HG02840 (cell line): ENCODE measurements around the gene ARPC2.

Source experiments
- ATAC-seq: cut with Tn5 transposase; IDR thresholded peaks from one replicate; pipeline ENCODE4 v1.9.1; 2021; ENCODE audit warnings: mild to moderate bottlenecking, moderate library complexity, moderate number of reproducible peaks; ENCODE audit not compliant: unreplicated experiment, low FRiP score

Gene ARPC2

DNA sequence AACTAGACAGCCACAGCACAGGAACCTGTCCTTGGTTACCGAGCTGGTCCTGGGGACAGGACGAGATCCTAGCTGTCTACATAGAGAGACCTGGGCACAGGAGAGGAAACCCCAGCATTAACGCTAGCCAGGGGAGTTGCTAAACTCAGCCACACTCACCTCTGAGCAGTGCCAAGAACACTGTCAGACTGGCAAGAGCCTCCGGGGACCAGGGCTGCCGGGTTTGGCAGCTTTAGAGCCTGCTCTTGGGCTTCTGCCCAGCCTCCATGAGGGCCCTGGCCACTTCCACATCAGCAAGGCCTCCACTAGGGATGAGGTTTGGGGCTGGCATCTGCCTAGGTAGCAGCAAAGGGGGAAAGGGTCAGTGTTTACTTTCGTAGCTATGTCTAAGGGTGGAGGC lies 68.6 kb downstream of the ARPC2 start:
- ATAC-seq: no peak

DNA sequence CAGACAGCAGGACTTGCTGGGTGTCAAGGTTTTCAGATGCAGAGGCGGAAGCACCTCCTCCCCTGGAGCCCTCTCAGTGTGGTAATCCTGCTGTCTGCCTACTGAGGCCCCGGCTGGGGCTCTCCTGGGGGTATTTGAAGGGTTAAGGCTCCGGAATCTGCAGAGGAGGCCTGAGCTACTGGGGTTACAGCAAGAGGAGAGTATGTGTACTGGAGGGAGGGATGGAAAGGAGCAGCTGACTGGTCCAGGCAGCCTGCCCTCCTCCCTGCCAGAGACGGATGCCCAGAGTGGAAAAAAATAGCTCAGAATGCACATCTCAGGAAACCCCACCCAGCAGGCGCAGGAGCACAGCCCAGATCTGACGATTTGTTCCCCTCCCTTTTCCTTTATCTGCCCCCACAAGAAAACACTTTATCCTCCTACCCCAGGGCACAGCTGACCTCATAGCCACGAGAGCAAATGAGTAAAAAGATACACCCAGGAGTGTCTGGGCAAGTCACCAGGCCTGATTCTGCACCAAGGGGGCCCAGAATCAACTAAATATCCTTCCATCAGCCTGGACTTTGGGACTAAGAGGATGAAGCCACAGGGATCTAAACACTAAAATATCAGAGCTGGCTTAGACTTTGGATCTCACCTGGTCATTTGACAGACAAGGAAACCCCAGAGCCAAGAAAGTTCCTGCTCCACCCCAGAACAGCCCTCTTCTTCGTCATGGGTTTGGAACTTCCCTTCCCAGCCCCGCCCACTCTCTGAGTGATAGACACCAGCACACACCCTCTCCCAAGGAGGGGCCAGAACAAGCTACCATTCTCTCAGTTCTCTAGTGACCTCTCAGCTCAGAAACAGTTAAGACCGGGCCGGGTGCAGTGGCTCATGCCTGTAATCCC lies 69.8 kb downstream of the ARPC2 start:
- ATAC-seq: peak; percentile 56

DNA sequence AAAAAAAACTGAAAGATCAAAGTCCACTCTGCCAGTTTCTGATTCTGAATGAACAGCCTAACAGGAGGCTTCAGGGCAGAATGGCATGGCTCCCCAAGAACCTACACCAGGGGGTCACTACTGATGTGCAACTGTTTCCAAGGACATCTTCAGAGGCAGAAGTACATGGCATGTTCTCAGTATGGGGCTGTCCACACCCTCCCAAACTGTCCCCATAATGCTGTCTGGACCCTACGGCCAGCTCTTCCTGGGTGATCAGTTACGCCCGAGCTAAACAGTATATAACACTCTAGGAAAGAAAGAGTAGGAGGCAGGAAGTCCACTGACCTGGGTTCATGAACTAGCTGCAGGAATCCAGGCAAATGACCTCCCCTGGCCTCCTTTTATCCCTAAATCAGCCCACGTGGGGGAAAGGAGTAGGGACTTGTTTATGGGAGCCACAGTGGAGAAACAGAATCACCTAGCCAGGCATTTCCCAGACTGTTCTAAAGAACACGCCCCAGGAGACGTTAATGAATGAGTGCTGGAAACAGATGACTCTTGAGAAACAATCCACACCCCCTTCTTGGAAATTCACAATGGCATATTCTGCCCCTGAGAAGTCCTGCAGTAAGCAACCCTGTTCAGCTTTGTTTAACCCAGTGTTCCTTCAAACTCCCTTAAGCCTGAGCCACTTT lies 72.8 kb downstream of the ARPC2 start:
- no peak for ATAC-seq

DNA sequence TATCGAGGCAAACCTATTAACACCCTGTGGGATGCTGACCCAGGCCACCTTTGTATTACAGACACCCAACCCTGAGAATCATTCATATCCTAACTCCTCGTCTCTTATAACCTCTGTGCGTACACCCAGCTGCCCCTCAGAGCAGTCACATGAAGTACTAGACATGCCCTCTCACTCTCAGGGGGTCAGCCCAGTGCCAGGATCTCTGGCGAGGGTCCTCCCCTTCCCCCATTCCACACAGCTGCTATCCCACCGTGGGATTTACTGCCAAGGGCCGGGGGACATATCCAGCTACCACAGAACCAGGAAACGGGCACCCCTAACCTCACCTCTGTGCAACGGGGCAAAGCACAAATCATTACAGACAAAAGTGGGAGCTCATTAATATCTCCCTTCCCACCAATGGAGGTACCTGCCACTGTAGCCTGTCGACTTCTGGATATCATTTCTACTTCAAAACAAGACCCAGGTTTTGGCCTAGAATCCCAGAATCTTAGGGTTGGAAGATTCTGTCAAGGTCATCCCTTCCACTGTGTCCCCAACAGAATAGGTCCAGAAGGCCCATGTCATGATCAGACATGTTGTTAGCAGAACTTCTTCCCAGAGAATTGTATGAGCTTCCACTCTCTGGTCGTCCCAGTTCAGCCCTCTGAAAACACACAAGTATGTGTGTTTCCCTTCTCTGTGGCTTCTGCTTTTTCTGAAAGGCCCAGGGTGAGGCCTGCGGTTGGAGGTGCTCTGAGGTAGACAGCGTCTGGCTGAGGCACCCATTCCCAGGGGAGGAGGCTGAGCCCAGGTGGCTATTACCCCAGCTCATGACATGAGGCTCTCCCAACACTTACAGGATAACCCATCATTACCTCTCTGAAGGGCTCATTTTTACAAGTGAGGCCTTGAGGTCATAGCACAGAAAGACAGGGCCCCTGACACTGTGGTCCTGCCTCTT lies 73.6 kb downstream of the ARPC2 start:
- ATAC-seq: peak; percentile 41

DNA sequence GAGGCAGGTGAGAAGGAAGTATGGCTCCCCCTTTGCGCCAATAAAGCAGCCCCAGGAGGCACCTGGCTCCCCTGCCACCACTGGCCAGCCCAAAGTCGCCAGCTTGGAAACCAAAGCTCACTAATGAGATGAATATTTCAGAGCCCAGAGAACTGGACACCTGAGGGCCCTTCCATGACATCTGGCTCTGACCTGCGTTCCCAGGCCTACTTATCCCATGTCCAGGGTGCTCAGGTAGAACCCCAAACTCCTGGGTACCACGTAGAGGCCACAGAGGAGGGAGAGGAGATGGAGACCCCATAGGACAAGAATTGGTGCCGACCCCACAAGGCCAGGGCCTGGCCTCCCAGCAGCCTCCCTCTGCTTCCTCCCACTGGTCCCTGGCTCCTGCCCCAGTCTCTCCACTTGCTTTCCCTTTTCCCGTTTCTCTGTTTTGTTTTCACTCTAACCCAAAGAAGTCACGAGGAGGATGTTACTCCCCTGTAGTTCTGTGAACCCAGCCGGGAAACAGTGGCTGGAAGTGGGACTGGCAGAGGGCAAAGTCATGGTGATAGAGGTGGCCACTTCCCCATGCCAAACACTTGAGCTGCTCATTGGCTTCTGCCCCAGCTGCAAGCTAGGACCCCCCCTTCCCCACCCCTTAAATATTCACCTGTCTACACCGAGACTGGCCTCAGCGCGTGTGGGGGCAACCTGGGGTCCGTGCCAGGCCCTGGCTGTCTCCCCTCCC lies 74.5 kb downstream of the ARPC2 start:
- no peak for ATAC-seq

DNA sequence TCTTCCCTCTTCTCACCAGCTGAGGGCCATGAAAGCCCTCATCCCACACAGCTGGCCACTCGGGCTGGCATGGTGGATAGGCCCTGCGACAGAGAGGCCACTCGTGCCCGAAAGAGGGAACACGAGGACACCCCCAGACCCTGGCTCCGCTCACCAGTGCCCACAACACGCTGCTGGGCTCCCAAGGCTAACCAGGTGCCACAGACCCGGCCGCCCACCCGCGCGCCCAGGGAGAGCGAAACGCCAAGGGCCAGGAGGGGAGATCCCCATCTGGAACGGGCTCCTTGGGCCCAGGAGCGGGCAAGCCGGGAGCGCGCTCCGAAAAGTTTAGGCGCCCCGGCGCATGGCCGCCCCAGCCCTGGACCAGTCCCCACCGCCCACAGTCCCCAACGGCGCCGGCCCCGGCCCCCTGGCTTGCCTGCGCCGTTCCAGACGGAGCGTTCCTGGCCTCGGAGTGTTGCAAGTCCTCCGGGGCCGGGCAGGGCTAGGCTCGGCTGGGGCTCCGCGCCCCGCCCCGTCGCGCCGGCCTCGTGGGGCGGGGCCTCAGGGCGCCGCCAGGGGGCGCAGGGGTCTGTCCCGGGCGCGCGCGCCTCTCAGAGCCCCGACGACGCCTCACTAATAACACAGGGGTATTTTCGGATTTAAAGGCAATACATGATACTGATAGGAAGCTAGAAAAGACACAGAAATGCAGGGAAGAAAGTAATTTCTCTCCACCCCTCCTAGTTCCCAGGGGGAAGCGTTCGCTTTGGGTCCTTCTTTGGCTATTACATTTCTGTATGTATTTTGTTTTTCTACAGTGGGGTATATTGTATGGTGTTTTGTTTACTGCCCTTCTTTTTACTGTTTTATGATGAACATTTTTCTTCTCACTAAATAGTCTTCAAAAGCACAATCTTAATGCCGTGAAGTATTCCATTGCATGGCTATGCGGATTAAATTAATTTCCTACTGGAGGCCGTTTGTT lies 75.3 kb downstream of the ARPC2 start, which contains the start of gene TMBIM1:
TSS of gene TMBIM1 (minus strand) at position 456 of the 967 bp plus-strand sequence. CDS start 10,362 bp downstream, outside the sequence.
- peak; percentile 75 for ATAC-seq

DNA sequence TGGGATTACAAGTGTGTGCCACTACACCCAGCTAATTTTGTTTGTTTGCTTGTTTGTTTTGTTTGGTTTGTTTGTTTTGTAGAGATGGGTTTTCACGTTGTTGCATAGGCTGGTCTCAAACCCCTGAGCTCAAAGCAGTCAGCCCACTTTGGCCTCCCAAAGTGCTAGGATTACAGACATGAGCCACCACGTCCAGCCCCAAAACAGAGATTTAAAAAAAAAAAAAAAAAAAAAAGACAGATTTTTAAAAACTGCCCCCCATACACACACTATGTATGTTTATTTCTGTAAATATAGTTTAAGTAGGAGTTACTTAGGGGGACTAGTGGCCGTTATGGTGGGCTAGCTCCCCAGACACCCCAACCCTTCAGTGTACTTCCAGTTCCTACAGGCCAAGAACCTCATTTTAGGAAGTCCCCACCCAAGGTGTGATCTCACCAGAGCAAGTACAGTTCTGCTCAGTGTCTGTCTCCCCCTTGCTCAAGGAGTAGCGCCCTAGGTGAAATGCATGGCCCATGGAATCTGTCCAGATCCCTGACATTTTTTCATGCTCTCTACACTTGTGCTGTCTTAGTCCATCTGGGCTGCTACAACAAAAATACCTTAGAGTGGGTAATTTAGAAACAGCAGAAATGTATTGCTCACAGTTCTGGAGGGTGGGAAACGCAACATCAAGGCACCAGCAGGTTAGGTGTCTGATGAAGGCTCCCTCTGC lies 76.9 kb downstream of the ARPC2 start:
- no peak for ATAC-seq

DNA sequence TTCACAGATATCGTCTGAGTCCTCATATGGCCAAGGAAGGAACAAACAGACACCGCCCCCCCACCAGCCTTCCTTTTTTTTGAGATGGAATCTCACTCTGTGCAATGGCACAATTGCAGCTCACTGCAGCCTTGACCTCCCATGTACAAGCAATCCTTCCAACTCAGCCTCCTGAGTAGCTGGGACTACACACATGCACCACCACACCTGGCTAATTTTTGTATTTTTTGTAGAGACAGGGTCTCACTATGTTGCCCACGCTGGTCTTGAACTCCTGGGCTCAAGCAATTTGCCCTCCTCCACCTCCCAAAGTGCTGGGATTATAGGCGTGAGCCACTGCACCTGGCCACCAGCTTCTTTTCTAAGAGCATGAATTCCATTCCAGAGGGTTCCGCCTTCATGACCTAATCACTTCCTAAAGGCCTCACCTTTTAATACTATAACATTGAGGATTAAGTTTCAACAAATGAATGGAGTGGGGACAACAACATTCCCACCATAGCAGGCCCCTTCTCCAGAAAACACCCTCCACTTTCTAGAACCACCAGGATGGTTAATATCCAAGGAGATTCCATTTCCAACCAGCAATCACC lies 77.5 kb downstream of the ARPC2 start:
- no peak for ATAC-seq

DNA sequence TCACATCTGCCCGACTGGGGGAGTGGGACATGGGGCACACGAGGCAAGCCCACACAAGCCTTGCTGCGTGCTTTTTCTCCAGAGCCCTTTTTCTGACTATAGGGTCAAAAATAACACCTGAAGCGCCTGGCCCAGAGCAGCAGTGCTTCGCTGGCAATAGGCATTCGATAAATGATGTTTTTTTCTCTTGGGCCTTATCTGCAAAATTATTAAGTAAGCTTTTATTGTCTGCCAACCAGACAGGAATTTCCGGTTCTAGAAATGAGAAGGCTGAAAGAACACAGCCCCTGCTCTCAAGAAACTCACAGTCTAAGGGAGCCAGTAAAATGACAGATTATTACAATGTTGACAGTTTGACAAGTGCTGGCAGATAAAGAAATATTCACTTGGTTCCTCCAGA lies 78.0 kb downstream of the ARPC2 start:
- ATAC-seq: no peak

DNA sequence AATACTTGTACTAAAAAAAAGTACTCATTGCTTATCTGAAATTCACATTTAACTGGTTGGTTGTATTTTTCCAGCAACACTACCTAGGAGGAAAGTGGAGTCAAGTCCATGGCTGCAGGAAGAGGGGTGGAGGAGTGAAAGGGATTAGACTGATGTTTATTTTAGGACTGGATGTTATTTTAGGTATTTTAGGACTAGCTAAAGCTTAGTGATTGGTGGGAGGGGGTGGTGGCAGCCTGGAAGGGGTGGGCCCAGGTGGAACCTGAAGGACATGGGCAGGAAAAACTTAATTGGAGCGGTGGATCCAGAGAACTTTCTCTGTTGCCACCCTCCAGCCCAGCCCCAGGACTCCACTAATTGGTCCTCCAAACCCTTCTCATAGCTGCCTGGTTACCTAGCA lies 79.2 kb downstream of the ARPC2 start:
- ATAC-seq: no peak

DNA sequence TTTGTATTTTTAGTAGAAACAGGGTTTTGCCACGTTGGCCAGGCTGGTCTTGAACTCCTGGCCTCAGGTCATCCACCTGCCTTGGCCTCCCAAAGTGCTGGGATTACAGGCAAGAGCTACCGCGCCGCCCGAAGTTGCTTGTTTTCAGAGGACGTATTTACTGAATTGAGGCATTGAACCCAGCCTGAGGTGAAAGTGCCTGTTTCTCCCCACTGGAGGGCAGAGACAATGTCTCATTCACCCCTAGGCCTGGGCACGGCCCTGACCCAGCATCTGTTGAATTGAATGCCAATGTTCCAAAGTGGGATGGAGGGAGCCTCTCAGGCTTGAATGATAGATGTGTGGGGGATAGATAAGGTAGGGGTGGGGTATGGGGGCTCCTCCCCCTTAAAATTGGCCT lies 79.9 kb downstream of the ARPC2 start:
- ATAC-seq: no peak

DNA sequence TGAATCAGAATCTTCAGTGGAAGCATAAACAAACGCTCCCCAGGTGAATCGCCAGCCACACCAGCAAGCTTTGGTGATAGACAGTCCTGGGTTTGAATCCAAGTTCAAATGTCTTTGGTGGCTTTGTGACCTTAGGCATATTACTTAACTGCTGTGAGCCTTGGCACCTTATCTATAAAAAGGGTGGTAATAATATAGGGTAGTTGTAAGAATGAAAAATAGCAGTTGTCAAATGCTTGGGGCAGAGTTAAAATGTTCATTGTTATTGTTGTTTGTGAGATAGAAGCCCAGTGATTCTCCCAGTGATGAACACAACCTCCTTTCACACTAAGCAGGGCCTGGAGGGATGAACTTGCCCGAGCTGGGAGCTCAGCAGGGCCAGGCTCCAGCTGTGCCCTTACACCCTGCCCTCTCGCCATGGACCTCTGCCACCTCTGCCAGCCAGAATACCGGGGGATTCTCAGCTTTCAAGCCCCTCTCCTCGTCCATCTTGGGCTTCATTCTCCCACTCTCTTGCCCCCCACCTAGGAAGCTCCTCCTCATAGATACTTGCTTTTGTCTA lies 81.4 kb downstream of the ARPC2 start:
- no peak for ATAC-seq

DNA sequence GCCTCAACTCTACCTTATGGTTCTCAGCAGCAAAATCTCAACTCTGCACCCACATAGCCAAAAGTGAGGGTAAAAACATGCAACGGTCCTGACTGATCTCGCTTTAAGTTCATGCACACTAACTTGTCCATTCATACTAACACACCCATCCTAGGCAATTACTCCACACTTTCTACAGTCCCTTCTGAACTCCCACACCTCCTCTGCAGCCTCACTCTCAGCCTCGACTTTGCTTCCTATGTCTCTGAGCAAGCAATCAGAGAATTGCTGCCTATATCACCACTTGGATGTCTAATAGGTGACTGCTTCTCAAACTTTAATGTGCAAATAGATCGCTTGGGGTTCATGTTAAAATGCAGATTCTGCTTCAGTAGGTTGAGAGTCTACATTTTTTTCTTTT lies 83.2 kb downstream of the ARPC2 start:
- no peak for ATAC-seq

DNA sequence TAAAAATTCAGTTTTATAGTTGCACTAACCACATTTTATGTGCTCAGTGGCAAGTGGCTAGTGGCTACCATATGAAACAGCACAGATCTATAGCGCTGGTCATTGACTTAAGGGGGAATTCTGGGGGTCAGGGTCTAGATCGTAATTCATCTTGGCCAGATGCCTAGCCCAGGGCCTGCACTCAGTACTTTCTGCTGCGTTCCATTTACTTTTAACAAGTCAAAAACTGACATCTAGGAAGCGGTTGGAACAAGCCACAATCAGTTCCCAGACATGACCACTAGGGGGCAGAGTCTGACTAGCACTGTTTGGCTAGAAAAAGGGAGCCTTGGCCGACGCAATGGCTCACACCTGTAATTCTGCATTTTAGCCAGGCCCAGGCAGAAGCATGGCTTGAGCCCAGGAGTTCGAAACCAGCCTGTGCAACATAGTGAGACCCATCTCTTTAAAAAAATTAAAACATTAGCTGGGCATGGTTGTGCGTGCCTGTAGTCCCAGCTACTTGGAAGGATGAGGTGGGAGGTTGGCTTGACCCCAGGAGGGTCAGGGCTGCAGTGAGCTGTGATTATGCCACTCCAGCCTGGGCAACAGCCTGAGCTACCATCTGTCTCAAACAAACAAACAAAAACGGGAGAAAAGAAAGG lies 84.3 kb downstream of the ARPC2 start:
- ATAC-seq: no peak
